ENCODE measurements around the gene HCK. TPM values are rescaled to one million over a fixed set of nuclear protein-coding genes. Genes with fewer than 3 reads are reported as not detected.
A peak's percentile ranks its signal among the peaks of the same experiment; 100 is the strongest.

The HCK gene
- total RNA-seq, 1 donor from 2014 or later, result 0.54 TPM

DNA sequence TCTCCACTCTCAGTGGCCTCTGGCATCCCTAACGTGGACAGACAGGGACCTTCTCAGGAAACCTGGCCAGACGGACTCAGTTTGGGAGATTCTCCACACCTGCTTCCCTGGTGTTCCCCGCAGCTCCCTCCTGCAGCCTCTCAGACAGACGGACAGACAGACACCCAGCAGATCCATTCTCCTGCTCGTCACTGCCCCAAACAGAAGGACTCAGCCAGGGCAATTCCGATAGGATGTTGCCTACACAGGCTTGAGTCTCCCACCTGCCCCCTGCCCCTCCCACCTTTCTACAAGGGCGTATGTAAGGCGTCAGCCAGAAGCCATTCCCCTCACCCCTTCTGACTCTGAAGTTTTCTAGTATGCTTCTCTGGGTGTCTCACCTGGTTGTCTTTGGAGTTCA lies 41.4 kb upstream of the HCK start:
- peak overlapping the region; percentile 92 for H3K27ac Mint-ChIP-seq (ENCODE audit: unreplicated experiment)
- peak overlapping the region; percentile 88 for H3K4me3 Mint-ChIP-seq (ENCODE audit: unreplicated experiment)
- no peak for DNase-seq (ENCODE audit: low spot score)

GRCh38 chr20:32012159-32012688 lies 39.8 kb upstream of the HCK start:
- Mint-ChIP-seq H3K4me1 (ENCODE audit: unreplicated experiment) (peaks cover 34% of the 10 kb centered on the region), H3K4me3 (ENCODE audit: unreplicated experiment) (no peak overlapping the region), H3K9me3 (ENCODE audit: unreplicated experiment) (no peaks in the 10 kb centered on the region), H3K27ac (ENCODE audit: unreplicated experiment) (no peak overlapping the region), H3K36me3 (ENCODE audit: low read depth, unreplicated experiment) (peaks cover 8% of the 10 kb centered on the region), H3K27me3 (ENCODE audit: unreplicated experiment) (peaks cover 3% of the 10 kb centered on the region)
- DNase-seq (ENCODE audit: low spot score), result no peak
- no peak for TF ChIP-seq CTCF (IDR thresholded peaks at IDR 0.05; ENCODE audit: unreplicated experiment)

More for the DNA sequence above, 41.4 kb upstream of the HCK start:
- Mint-ChIP-seq H3K9me3 (ENCODE audit: unreplicated experiment) (no peaks in the 10 kb centered on the region), H3K36me3 (ENCODE audit: low read depth, unreplicated experiment) (peaks cover 8% of the 10 kb centered on the region), H3K27me3 (ENCODE audit: unreplicated experiment) (peaks cover 8% of the 10 kb centered on the region), H3K4me1 (ENCODE audit: unreplicated experiment) (peaks cover 46% of the 10 kb centered on the region)
- no peak for TF ChIP-seq CTCF (IDR thresholded peaks at IDR 0.05; ENCODE audit: unreplicated experiment)

DNA sequence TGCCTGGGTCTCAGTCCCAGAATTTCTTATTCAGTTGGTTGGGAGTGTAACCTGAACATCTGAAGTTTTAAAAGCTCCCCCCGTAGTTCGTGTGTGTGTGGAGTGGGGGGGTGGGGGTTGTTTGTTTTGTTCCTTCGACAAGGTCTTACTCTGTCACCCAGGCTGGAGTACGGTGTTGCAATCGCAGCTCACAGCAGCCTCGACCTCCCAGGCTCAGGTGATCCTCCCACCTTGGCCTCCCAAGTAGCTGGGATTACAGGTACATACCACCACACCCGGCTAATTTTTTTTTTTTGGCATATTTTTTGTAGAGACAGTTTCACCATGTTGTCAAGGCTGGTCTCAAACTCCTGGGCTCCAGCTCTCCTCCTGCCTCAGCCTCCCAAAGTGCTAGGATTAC lies 38.7 kb upstream of the HCK start:
- Mint-ChIP-seq H3K4me3 (ENCODE audit: unreplicated experiment) (no peak overlapping the region), H3K36me3 (ENCODE audit: low read depth, unreplicated experiment) (peaks cover 8% of the 10 kb centered on the region), H3K27me3 (ENCODE audit: unreplicated experiment) (no peaks in the 10 kb centered on the region), H3K9me3 (ENCODE audit: unreplicated experiment) (no peaks in the 10 kb centered on the region), H3K4me1 (ENCODE audit: unreplicated experiment) (peaks cover 26% of the 10 kb centered on the region), H3K27ac (ENCODE audit: unreplicated experiment) (no peak overlapping the region)
- TF ChIP-seq CTCF (IDR thresholded peaks at IDR 0.05; ENCODE audit: unreplicated experiment), result no peak
- no peak for DNase-seq (ENCODE audit: low spot score)

- Mint-ChIP-seq H3K4me3 (ENCODE audit: unreplicated experiment) (peak overlapping the region; percentile 77), H3K4me1 (ENCODE audit: unreplicated experiment) (peaks cover 20% of the 10 kb centered on the region), H3K36me3 (ENCODE audit: low read depth, unreplicated experiment) (peaks cover 22% of the 10 kb centered on the region), H3K27ac (ENCODE audit: unreplicated experiment) (no peak overlapping the region), H3K9me3 (ENCODE audit: unreplicated experiment) (no peaks in the 10 kb centered on the region), H3K27me3 (ENCODE audit: unreplicated experiment) (peaks cover 13% of the 10 kb centered on the region)
- peak; percentile 42 for TF ChIP-seq CTCF (IDR thresholded peaks at IDR 0.05; ENCODE audit: unreplicated experiment)
- no peak for DNase-seq (ENCODE audit: low spot score)
Measured at GRCh38 chr20:32017711-32018251, 34.3 kb upstream of the HCK start.

DNA sequence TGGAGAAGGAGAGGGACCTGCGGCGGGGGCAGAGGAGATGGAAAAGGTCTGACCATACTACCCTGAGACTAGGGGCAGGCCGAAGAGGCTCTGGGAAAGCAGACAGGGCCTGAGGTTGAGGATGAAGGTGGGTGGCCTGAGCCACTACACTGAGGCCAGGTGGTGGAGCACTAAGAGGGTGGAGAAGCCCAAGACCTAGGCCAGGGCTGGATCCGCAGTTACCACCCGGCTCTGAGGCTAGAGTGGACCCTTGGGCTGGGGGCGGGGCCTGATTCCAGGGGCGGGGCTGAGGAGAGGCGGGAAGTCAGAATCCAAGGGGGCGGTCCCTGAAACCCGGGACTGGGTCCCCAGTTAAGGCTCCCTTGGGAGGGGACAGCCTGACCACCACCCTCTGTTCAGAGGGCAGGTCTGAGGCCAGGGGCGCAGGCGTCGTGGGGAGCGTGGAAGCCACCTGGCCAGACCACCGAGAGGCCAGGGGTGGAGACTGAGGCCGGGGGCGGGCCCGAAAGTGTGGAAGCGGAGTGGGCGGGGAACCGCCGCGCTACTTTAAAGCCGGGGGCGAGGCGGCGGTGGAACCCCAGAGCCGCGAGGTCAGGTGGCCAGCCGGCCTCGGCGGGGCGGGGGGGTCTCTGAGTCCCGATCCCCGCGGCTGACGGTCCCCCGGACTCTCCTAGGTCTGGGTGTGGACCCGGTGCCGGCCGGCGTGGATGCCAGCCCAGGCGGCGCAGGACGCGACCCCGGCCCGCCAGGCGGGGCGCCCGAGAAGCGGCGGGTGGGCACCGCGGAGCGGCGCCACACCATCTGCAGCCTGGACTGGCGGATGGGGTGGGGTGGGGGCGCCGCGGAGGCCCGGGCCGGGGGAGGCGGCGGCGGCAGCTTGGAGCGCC lies 33.5 kb upstream of the HCK start:
- peak; percentile 78 for DNase-seq (ENCODE audit: low spot score)
- Mint-ChIP-seq H3K4me1 (ENCODE audit: unreplicated experiment) (peaks cover 20% of the 10 kb centered on the region), H3K36me3 (ENCODE audit: low read depth, unreplicated experiment) (peaks cover 22% of the 10 kb centered on the region), H3K27ac (ENCODE audit: unreplicated experiment) (no peak overlapping the region), H3K9me3 (ENCODE audit: unreplicated experiment) (no peaks in the 10 kb centered on the region), H3K27me3 (ENCODE audit: unreplicated experiment) (peaks cover 13% of the 10 kb centered on the region), H3K4me3 (ENCODE audit: unreplicated experiment) (peak overlapping the region; percentile 89)
- no peak for TF ChIP-seq CTCF (IDR thresholded peaks at IDR 0.05; ENCODE audit: unreplicated experiment)
